Amniotic epithelial cell (primary cell): ENCODE measurements around the gene SLC7A1.

ENCODE experiments used
- DNase-seq: peaks from one replicate; pipeline ENCODE4 v3.0.0-alpha.2; 2010; ENCODE audit warnings: low read depth

SLC7A1 gene

GRCh38 chr13:29561918-29562317 is 33.6 kb downstream of the SLC7A1 start:
- DNase-seq: peak; percentile 45

GRCh38 chr13:29556742-29557141 is 38.7 kb downstream of the SLC7A1 start:
- no peak for DNase-seq

- DNase-seq: peak; percentile 14
Measured at GRCh38 chr13:29551214-29551613, 44.3 kb downstream of the SLC7A1 start.

- no peak for DNase-seq
Measured at GRCh38 chr13:29550430-29550988, 45.0 kb downstream of the SLC7A1 start.

GRCh38 chr13:29548722-29549121 is 46.8 kb downstream of the SLC7A1 start:
- peak; percentile 77 for DNase-seq

GRCh38 chr13:29547153-29547552 is 48.3 kb downstream of the SLC7A1 start:
- DNase-seq: peak; percentile 24

GRCh38 chr13:29546662-29547061 is 48.8 kb downstream of the SLC7A1 start:
- no peak for DNase-seq

- DNase-seq: no peak
Measured at GRCh38 chr13:29545988-29546387, 49.5 kb downstream of the SLC7A1 start.

- peak; percentile 71 for DNase-seq
Measured at GRCh38 chr13:29543230-29544215, 52.0 kb downstream of the SLC7A1 start.

GRCh38 chr13:29542381-29542780 is 53.1 kb downstream of the SLC7A1 start:
- DNase-seq: no peak

GRCh38 chr13:29541400-29541799 is 54.1 kb downstream of the SLC7A1 start:
- no peak for DNase-seq

GRCh38 chr13:29540799-29541198 is 54.7 kb downstream of the SLC7A1 start:
- DNase-seq: no peak

GRCh38 chr13:29540334-29540733 is 55.2 kb downstream of the SLC7A1 start:
- no peak for DNase-seq

- no peak for DNase-seq
Measured at GRCh38 chr13:29539856-29540255, 55.6 kb downstream of the SLC7A1 start.

GRCh38 chr13:29538652-29539040 is 56.8 kb downstream of the SLC7A1 start:
- no peak for DNase-seq

GRCh38 chr13:29537736-29538651 is 57.5 kb downstream of the SLC7A1 start:
- DNase-seq: no peak

- no peak for DNase-seq
Measured at GRCh38 chr13:29536853-29537252, 58.6 kb downstream of the SLC7A1 start.

- no peak for DNase-seq
Measured at GRCh38 chr13:29535663-29536655, 59.5 kb downstream of the SLC7A1 start.

GRCh38 chr13:29534083-29534482 is 61.4 kb downstream of the SLC7A1 start:
- DNase-seq: no peak

GRCh38 chr13:29532821-29533220 is 62.7 kb downstream of the SLC7A1 start:
- DNase-seq: no peak

- DNase-seq: no peak
Measured at GRCh38 chr13:29532116-29532515, 63.4 kb downstream of the SLC7A1 start.
